HepG2 (cell line): ENCODE results near the gene PWWP2A. TPM values are rescaled to one million over a fixed set of nuclear protein-coding genes. Genes with fewer than 3 reads are reported as not detected.

Experiments used
- ATF7-NPFF ChIP-seq: sonication (generic); formaldehyde crosslinking; IDR thresholded peaks from 2 replicates; pipeline ENCODE4 v1.8.1; 2023; ENCODE audit warnings: mild to moderate bottlenecking, low read depth, missing genetic modification reagents, moderate library complexity
- GZF1 ChIP-seq: sonication (generic); formaldehyde crosslinking; IDR thresholded peaks from 2 replicates; pipeline ENCODE4 v1.5.1; 2020; ENCODE audit warnings: mild to moderate bottlenecking, missing genetic modification reagents
- NR3C1 ChIP-seq: sonication (generic); formaldehyde crosslinking; IDR thresholded peaks from 2 replicates; pipeline ENCODE4 v1.4.0; 2020; ENCODE audit warnings: missing genetic modification reagents
- PAWR ChIP-seq: sonication (generic); formaldehyde crosslinking; IDR thresholded peaks from 2 replicates; pipeline ENCODE4 v1.4.0; 2020; ENCODE audit warnings: missing genetic modification reagents, mild to moderate bottlenecking, borderline replicate concordance
- PPARG ChIP-seq: conservative IDR thresholded peaks from 2 replicates; pipeline ENCODE4 v1.6.1; 2016; ENCODE audit warnings: missing biosample characterization, missing genetic modification reagents
- RCOR2 ChIP-seq: IDR thresholded peaks from 2 replicates; pipeline ENCODE4 v1.6.1; 2016; ENCODE audit warnings: missing biosample characterization, missing genetic modification reagents
- U2AF2 ChIP-seq: fragments of 200-400 bp; formaldehyde crosslinking; IDR thresholded peaks from 2 replicates; pipeline ENCODE4 v1.6.1; 2017; ENCODE audit warnings: low read depth, mild to moderate bottlenecking, low read length
- ZBTB42 ChIP-seq: sonication (generic); formaldehyde crosslinking; IDR thresholded peaks from 2 replicates; pipeline ENCODE4 v1.5.0; 2020; ENCODE audit warnings: mild to moderate bottlenecking, missing genetic modification reagents
- ZEB1 ChIP-seq: IDR thresholded peaks from 2 replicates; pipeline ENCODE4 v1.6.1; 2012; ENCODE audit warnings: mild to moderate bottlenecking, low read depth, inconsistent platforms; ENCODE audit not compliant: insufficient replicate concordance
- ZFP36 ChIP-seq: fragments of 150-350 bp; IDR thresholded peaks from 2 replicates; pipeline ENCODE4 v1.6.1; 2018; ENCODE audit warnings: borderline replicate concordance, low read length, low read depth; ENCODE audit not compliant: partially characterized antibody
- ZNF207 ChIP-seq: fragments of 450-650 bp; IDR thresholded peaks from 2 replicates; pipeline ENCODE4 v1.6.1; 2016; ENCODE audit warnings: antibody characterized with exemption, borderline replicate concordance
- ZNF335 ChIP-seq: sonication (generic); formaldehyde crosslinking; IDR thresholded peaks from 2 replicates; pipeline ENCODE4 v1.4.0; 2020; ENCODE audit warnings: missing genetic modification reagents
- ZNF510 ChIP-seq: sonication (generic); formaldehyde crosslinking; IDR thresholded peaks from 2 replicates; pipeline ENCODE4 v1.4.0; 2020; ENCODE audit warnings: low read depth, mild to moderate bottlenecking, missing genetic modification reagents
- ZNF674 ChIP-seq: sonication (generic); formaldehyde crosslinking; IDR thresholded peaks from 2 replicates; pipeline ENCODE4 v1.5.0; 2020; ENCODE audit warnings: low read depth, mild to moderate bottlenecking, missing genetic modification reagents
- ZNF749 ChIP-seq: sonication (generic); formaldehyde crosslinking; IDR thresholded peaks from 2 replicates; pipeline ENCODE4 v1.8.0; 2022; ENCODE audit warnings: mild to moderate bottlenecking, missing genetic modification reagents, moderate library complexity, borderline replicate concordance
- ZNF781 ChIP-seq: sonication (generic); formaldehyde crosslinking; IDR thresholded peaks from 2 replicates; pipeline ENCODE4 v1.5.1; 2020; ENCODE audit warnings: borderline replicate concordance, mild to moderate bottlenecking, missing genetic modification reagents; ENCODE audit errors: not compliant biosample characterization
- ZNF83 ChIP-seq: sonication (generic); formaldehyde crosslinking; IDR thresholded peaks from 2 replicates; pipeline ENCODE4 v1.4.0; 2020; ENCODE audit warnings: missing genetic modification reagents, mild to moderate bottlenecking, borderline replicate concordance
- polyA plus RNA-seq, 8 experiments: library from polyadenylated mRNA; depleted of rRNA in 3 of 8; stranded (reverse) in 7 of 8; unstranded in 1 of 8; fragments of >200 nt; fragmentation: Illumina TruSeq in 4 of 8; extraction: Trizol in 4 of 8; gene quantifications; 2 replicates each; pipeline versions ENCODE4 v1.2.1 to v1.2.3, GENCODE V29; 2011 to 2016; ENCODE audit warnings: low read depth in 4 of 8, missing spikeins in 1 of 8, mixed read lengths in 1 of 8; ENCODE audit not compliant: insufficient read depth in 1 of 8
- total RNA-seq, 5 experiments: library from RNA; depleted of rRNA; stranded (reverse); fragments of >200 nt; fragmentation: Illumina TruSeq; extraction: Trizol; gene quantifications; 2 replicates each; pipeline ENCODE4 v1.2.3, GENCODE V29; 2016; ENCODE audit warnings: low read depth in 1 of 5
- TF ChIP-seq, protein P1 (sequence below): sonication (generic); formaldehyde crosslinking; IDR thresholded peaks from 2 replicates; pipeline ENCODE4 v1.9.0; 2021; ENCODE audit warnings: missing genetic modification reagents, borderline replicate concordance
- TF ChIP-seq, protein P2 (sequence below): sonication (generic); formaldehyde crosslinking; IDR thresholded peaks from 2 replicates; pipeline ENCODE4 v1.4.0; 2020; ENCODE audit warnings: missing genetic modification reagents, low read depth, mild to moderate bottlenecking, borderline replicate concordance
- TF ChIP-seq, protein P3 (sequence below): sonication (generic); formaldehyde crosslinking; IDR thresholded peaks from 2 replicates; pipeline ENCODE4 v1.5.1; 2020; ENCODE audit warnings: mild to moderate bottlenecking, missing genetic modification reagents, moderate library complexity
- TF ChIP-seq, protein P4 (sequence below): sonication (generic); formaldehyde crosslinking; IDR thresholded peaks from 2 replicates; pipeline ENCODE4 v1.5.1; 2020; ENCODE audit warnings: mild to moderate bottlenecking, missing genetic modification reagents, borderline replicate concordance
- TF ChIP-seq, protein P5 (sequence below): sonication (generic); formaldehyde crosslinking; IDR thresholded peaks from 2 replicates; pipeline ENCODE4 v1.5.0; 2020; ENCODE audit warnings: missing genetic modification reagents

Gene PWWP2A
- total and polyA plus RNA-seq, 2 of the 13 experiments (the other 11 are each of a cell fraction or from before 2014, with no cell fraction given), result 7.3 to 16.9 TPM

DNA sequence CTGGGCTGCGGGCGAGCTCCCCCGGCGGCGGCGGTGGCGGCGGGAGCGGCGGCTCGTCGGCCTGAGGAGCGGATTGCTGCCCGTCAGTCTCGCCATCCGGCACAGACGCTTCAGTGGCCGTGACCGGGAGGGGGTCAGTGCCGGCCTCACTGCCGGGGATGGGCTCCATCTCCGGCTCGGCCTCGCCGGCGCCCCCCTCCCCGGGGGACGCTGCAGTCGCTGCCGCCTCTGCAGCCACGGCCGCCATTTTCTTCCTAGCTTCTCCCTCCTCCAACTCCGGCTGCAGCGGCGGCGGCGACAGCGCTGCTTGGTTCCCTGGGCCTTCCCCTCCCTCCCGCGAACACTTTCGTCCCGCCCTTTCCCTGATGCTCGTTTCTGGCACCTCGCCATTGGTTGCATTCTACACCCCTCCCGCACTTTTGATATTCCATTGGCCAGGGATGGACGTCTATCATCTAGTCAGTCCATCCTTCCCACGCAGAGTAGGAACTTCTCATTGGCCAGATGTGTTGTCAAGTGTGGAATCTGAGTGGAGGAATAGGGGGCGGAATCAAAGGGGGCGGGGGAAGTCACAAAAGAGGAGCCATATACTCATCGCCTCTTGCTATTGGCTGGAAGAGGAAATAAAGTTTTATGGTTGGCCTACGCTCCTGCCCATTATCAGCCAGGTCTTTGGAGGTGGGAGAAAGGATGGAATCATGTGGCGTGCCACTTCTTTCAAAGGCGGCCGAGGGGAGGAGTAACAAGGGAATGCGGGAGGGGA, at the start of gene PWWP2A (continued):
- TF ChIP-seq, protein P1, sequence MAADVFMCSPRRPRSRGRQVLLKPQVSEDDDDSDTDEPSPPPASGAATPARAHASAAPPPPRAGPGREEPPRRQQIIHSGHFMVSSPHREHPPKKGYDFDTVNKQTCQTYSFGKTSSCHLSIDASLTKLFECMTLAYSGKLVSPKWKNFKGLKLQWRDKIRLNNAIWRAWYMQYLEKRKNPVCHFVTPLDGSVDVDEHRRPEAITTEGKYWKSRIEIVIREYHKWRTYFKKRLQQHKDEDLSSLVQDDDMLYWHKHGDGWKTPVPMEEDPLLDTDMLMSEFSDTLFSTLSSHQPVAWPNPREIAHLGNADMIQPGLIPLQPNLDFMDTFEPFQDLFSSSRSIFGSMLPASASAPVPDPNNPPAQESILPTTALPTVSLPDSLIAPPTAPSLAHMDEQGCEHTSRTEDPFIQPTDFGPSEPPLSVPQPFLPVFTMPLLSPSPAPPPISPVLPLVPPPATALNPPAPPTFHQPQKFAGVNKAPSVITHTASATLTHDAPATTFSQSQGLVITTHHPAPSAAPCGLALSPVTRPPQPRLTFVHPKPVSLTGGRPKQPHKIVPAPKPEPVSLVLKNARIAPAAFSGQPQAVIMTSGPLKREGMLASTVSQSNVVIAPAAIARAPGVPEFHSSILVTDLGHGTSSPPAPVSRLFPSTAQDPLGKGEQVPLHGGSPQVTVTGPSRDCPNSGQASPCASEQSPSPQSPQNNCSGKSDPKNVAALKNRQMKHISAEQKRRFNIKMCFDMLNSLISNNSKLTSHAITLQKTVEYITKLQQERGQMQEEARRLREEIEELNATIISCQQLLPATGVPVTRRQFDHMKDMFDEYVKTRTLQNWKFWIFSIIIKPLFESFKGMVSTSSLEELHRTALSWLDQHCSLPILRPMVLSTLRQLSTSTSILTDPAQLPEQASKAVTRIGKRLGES (CRISPR knock-in tag), result no peak
- no peak for TF ChIP-seq ZNF207
- no peak for TF ChIP-seq ZNF335
- TF ChIP-seq, protein P2, sequence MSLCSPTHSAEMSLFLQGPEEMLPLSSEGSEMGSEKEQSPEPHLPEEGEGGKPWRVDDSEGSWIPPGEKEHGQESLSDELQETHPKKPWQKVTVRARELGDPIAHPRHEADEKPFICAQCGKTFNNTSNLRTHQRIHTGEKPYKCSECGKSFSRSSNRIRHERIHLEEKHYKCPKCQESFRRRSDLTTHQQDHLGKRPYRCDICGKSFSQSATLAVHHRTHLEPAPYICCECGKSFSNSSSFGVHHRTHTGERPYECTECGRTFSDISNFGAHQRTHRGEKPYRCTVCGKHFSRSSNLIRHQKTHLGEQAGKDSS (CRISPR knock-in tag), result peak; percentile 28; the same call in 1 of the 2 replicates
- no peak for TF ChIP-seq ZNF674 (CRISPR knock-in tag)
- TF ChIP-seq NR3C1 (CRISPR knock-in tag), result no peak
- no peak for TF ChIP-seq PPARG (CRISPR knock-in tag)
- no peak for TF ChIP-seq RCOR2 (CRISPR knock-in tag)
- TF ChIP-seq U2AF2, result no peak
- TF ChIP-seq ZNF781 (CRISPR knock-in tag), result peak; percentile 19
- TF ChIP-seq ZBTB42 (CRISPR knock-in tag), result no peak
- no peak for TF ChIP-seq ZNF83 (CRISPR knock-in tag)
- TF ChIP-seq, protein P3, sequence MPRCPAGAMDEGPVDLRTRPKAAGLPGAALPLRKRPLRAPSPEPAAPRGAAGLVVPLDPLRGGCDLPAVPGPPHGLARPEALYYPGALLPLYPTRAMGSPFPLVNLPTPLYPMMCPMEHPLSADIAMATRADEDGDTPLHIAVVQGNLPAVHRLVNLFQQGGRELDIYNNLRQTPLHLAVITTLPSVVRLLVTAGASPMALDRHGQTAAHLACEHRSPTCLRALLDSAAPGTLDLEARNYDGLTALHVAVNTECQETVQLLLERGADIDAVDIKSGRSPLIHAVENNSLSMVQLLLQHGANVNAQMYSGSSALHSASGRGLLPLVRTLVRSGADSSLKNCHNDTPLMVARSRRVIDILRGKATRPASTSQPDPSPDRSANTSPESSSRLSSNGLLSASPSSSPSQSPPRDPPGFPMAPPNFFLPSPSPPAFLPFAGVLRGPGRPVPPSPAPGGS (CRISPR knock-in tag), result no peak
- peak; percentile 69; the same call in 1 of the 2 replicates for TF ChIP-seq ZNF749 (CRISPR knock-in tag)
- TF ChIP-seq, protein P4, sequence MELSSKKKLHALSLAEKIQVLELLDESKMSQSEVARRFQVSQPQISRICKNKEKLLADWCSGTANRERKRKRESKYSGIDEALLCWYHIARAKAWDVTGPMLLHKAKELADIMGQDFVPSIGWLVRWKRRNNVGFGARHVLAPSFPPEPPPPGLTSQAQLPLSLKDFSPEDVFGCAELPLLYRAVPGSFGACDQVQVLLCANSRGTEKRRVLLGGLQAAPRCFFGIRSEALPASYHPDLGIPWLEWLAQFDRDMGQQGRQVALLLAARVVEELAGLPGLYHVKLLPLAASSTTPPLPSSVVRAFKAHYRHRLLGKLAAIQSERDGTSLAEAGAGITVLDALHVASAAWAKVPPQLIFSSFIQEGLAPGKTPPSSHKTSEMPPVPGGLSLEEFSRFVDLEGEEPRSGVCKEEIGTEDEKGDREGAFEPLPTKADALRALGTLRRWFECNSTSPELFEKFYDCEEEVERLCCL, result no peak
- 0 out of 2 replicates have a peak, but pooled peaks have one; percentile 68 for TF ChIP-seq ZNF510 (CRISPR knock-in tag)
- no peak for TF ChIP-seq ZEB1
- no peak for TF ChIP-seq ATF7-NPFF (CRISPR knock-in tag)
- no peak for TF ChIP-seq GZF1
- TF ChIP-seq ZFP36, result no peak
- TF ChIP-seq PAWR (CRISPR knock-in tag), result no peak
- TF ChIP-seq, protein P5, sequence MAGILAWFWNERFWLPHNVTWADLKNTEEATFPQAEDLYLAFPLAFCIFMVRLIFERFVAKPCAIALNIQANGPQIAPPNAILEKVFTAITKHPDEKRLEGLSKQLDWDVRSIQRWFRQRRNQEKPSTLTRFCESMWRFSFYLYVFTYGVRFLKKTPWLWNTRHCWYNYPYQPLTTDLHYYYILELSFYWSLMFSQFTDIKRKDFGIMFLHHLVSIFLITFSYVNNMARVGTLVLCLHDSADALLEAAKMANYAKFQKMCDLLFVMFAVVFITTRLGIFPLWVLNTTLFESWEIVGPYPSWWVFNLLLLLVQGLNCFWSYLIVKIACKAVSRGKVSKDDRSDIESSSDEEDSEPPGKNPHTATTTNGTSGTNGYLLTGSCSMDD (CRISPR knock-in tag), result no peak
